ENCODE data around the gene NIPSNAP3A.

The NIPSNAP3A gene

DNA sequence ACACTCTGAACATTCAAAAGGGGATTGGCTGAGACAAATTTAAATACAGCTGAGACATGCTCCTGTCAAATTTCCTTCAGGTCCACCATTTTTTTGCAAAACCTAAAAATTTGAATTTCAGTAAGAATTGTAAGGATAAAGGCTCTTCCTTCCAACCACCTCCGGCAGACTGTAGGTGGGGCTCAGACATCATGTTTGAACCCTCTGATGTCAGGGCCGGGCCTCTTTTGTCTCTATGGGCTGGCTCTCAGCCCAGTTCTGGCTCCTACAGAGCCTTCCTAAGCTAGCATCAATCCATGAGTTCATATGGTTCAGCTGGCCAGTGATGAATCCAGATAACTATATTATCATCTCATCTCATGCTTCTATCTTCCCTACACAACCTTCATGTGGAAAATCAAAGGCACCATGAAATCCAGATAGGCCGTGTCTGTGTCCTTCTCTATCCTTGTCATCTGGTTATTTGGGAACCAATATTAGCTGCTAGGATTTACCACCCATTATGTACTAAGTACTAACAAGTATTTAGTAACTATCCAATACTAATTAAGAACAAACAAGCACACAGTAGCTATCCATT lies 60.6 kb downstream of the NIPSNAP3A start:
- DNase-seq (ENCODE audit: low read depth in 2 of 2), result no peak
